ENCODE measurements around the gene GNAS-AS1.
"Not testable (repeated sequence)": the region's sequence is repeated elsewhere in the genome, so short reads cannot be mapped to it uniquely, and the experiment has no call there.

GNAS-AS1 gene

GRCh38 chr20:58832457-58832856, 18.2 kb downstream of the GNAS-AS1 start:
- Histone ChIP-seq H3K36me3 (no peaks in the 10 kb centered on the region), H3K27me3 (peaks cover 0 to 23% of the 10 kb centered on the region in 2 donors), H3K4me1 (peaks cover 0 to 22% (median 2%) of the 10 kb centered on the region in 4 donors), H3K4me3 (no peak overlapping the region), H3K9me3 (no peaks in the 10 kb centered on the region), H3K27ac (no peak overlapping the region)
- no peak for DNase-seq
- TF ChIP-seq CTCF (IDR thresholded peaks at IDR 0.05), result no peak
- intact Hi-C loops (cut with DNase I; ENCODE audit: low total_unique reads), result no loop called here

GRCh38 chr20:58829531-58829941, 21.2 kb downstream of the GNAS-AS1 start:
- Histone ChIP-seq H3K4me1 (peaks cover 0 to 22% (median 2%) of the 10 kb centered on the region in 4 donors), H3K9me3 (no peaks in the 10 kb centered on the region), H3K27me3 (peaks cover 0 to 16% of the 10 kb centered on the region in 2 donors), H3K36me3 (no peaks in the 10 kb centered on the region), H3K4me3 (no peak overlapping the region), H3K27ac (peak overlapping the region in 1 of 2 donors; percentile 53)
- DNase-seq, result peak in 1 of 2 donors; percentile 83
- intact Hi-C loops (cut with DNase I; ENCODE audit: low total_unique reads), result no loop called here
- TF ChIP-seq CTCF (IDR thresholded peaks at IDR 0.05), result no peak

GRCh38 chr20:58828804-58829203, 21.9 kb downstream of the GNAS-AS1 start:
- H3K27ac ChIP-seq, result peak overlapping the region in 1 of 2 donors; percentile 53
- not testable (repeated sequence) for H3K9me3 ChIP-seq

GRCh38 chr20:58828136-58828535, 22.6 kb downstream of the GNAS-AS1 start:
- TF ChIP-seq CTCF (IDR thresholded peaks at IDR 0.05), result no peak
- no peaks in the 10 kb centered on the region for H3K36me3 ChIP-seq
- no peak for DNase-seq
- no peak overlapping the region for H3K4me3 ChIP-seq
- H3K27me3 ChIP-seq, result peaks cover 0 to 5% of the 10 kb centered on the region in 2 donors
- peak overlapping the region in 1 of 2 donors; percentile 53 for H3K27ac ChIP-seq
- H3K9me3 ChIP-seq, result no peaks in the 10 kb centered on the region
- intact Hi-C loops (cut with DNase I; ENCODE audit: low total_unique reads), result no loop called here
- H3K4me1 ChIP-seq, result peaks cover 0 to 22% (median 2%) of the 10 kb centered on the region in 4 donors

More at GRCh38 chr20:58828804-58829203, 21.9 kb downstream of the GNAS-AS1 start:
- H3K4me3 ChIP-seq; intact Hi-C loops (cut with DNase I; ENCODE audit: low total_unique reads); H3K36me3 ChIP-seq; H3K27me3 ChIP-seq; DNase-seq: not testable (repeated sequence)
- H3K4me1 ChIP-seq, result peaks cover 0 to 22% (median 2%) of the 10 kb centered on the region in 4 donors

GRCh38 chr20:58826271-58826670, 24.4 kb downstream of the GNAS-AS1 start:
- H3K27me3 ChIP-seq, result no peaks in the 10 kb centered on the region
- no peak overlapping the region for H3K27ac ChIP-seq
- H3K36me3 ChIP-seq, result no peaks in the 10 kb centered on the region
- H3K4me1 ChIP-seq, result peaks cover 0 to 20% (median 2%) of the 10 kb centered on the region in 4 donors
- intact Hi-C loops (cut with DNase I; ENCODE audit: low total_unique reads), result no loop called here
- no peak for DNase-seq
- no peaks in the 10 kb centered on the region for H3K9me3 ChIP-seq
- H3K4me3 ChIP-seq, result no peak overlapping the region
- TF ChIP-seq CTCF (IDR thresholded peaks at IDR 0.05), result no peak

- no peaks in the 10 kb centered on the region for H3K27me3 ChIP-seq
- H3K4me1 ChIP-seq, result peaks cover 0 to 12% (median 2%) of the 10 kb centered on the region in 4 donors
- H3K27ac ChIP-seq, result no peak overlapping the region
- H3K36me3 ChIP-seq, result no peaks in the 10 kb centered on the region
- no peak overlapping the region for H3K4me3 ChIP-seq
- no peak for DNase-seq
- intact Hi-C loops (cut with DNase I; ENCODE audit: low total_unique reads), result no loop called here
- no peak for TF ChIP-seq CTCF (IDR thresholded peaks at IDR 0.05)
- H3K9me3 ChIP-seq, result no peaks in the 10 kb centered on the region
These were observed 25.3 kb downstream of the GNAS-AS1 start for GRCh38 chr20:58825450-58825849.
